PC-9 (cell line): ENCODE results near the gene MYO18A. TPM values are rescaled to one million over a fixed set of nuclear protein-coding genes. Genes with fewer than 3 reads are reported as not detected.

Experiments used
- BruUV-seq: library from RNA; stranded (reverse); fragments of 400-500 nt; replicated peaks from 2 replicates; lab custom pipeline; 2021; lab: Mats Ljungman, UMichigan
- CTCF ChIA-PET: fragments of 300-600 bp; sonication (Branson Sonifier 250); formaldehyde crosslinking; loops from one replicate; lab custom pipeline; 2022; ENCODE audit warnings: antibody characterized with exemption; lab: Charles Lee
- POLR2A ChIA-PET: fragments of 300-600 bp; sonication (Branson Sonifier 250); formaldehyde crosslinking; loops from one replicate; lab custom pipeline; 2022; ENCODE audit warnings: antibody characterized with exemption; ENCODE audit not compliant: unreplicated experiment; lab: Charles Lee
- DNase-seq, 2 experiments: peaks; one replicate each; pipeline versions ENCODE4 v3.0.0 to v3.0.0-alpha.2; 2015 to 2022; ENCODE audit warnings: mixed read lengths in 1 of 2
- H2AFZ ChIP-seq: fragments of 200-600 bp; sonication (generic); 2 replicates; pipeline ENCODE4 v1.8.1; 2017; ENCODE audit warnings: antibody characterized with exemption
- H3F3A ChIP-seq: fragments of 200-600 bp; sonication (generic); 2 replicates; pipeline ENCODE4 v1.8.1; 2017; ENCODE audit warnings: antibody characterized with exemption, mild to moderate bottlenecking, low read depth; ENCODE audit not compliant: insufficient read depth
- H3K27ac ChIP-seq: fragments of 200-600 bp; sonication (generic); 2 replicates; pipeline ENCODE4 v1.6.1; 2016; ENCODE audit warnings: mixed run types
- H3K27me3 ChIP-seq: fragments of 200-600 bp; sonication (generic); 2 replicates; pipeline ENCODE4 v1.6.1; 2016; ENCODE audit warnings: low read depth, mixed run types; ENCODE audit not compliant: insufficient read depth
- H3K36me3 ChIP-seq: fragments of 200-600 bp; sonication (generic); 2 replicates; pipeline ENCODE4 v1.6.1; 2016; ENCODE audit warnings: low read depth, mixed run types
- H3K4me1 ChIP-seq: fragments of 200-600 bp; sonication (generic); replicated peaks from 2 replicates; pipeline ENCODE4 v1.6.1; 2016; ENCODE audit warnings: mixed run types; ENCODE audit not compliant: insufficient read depth
- H3K4me2 ChIP-seq: fragments of 200-600 bp; sonication (generic); 2 replicates; pipeline ENCODE4 v1.6.1; 2017; ENCODE audit warnings: mixed run types
- H3K4me3 ChIP-seq: fragments of 200-600 bp; sonication (generic); 2 replicates; pipeline ENCODE4 v1.6.1; 2016; ENCODE audit warnings: mixed run types
- H3K79me2 ChIP-seq: fragments of 200-600 bp; sonication (generic); 2 replicates; pipeline ENCODE4 v1.6.1; 2017; ENCODE audit warnings: low read depth, mixed run types
- H3K9me2 ChIP-seq: fragments of 200-600 bp; sonication (generic); 2 replicates; pipeline ENCODE4 v1.8.1; 2017; ENCODE audit warnings: mild to moderate bottlenecking; ENCODE audit not compliant: insufficient read depth
- H3K9me3 ChIP-seq: fragments of 200-600 bp; sonication (generic); 2 replicates; pipeline ENCODE4 v1.8.1; 2016; ENCODE audit warnings: low read depth; ENCODE audit not compliant: insufficient read depth
- H4K20me1 ChIP-seq: fragments of 200-600 bp; sonication (generic); 2 replicates; pipeline ENCODE4 v1.8.1; 2017; ENCODE audit not compliant: insufficient read depth
- EZH2 ChIP-seq: fragments of 200-600 bp; sonication (generic); IDR thresholded peaks from 2 replicates; pipeline ENCODE4 v1.8.0; 2017; ENCODE audit warnings: antibody characterized with exemption, low read depth
- intact Hi-C: fragments of 100-400 bp; cut with micrococcal nuclease; formaldehyde crosslinking; loops from one replicate; pipeline ENCODE4 v1.10.0; 2022; ENCODE audit not compliant: unreplicated experiment
- total RNA-seq: library from RNA; stranded (reverse); gene quantifications from 2 replicates; pipeline ENCODE4 v1.2.3, GENCODE V29; 2021
- TF ChIP-seq, protein P1 (sequence below): fragments of 200-600 bp; sonication (generic); conservative IDR thresholded peaks from 2 replicates; pipeline ENCODE4 v1.6.1; 2017; ENCODE audit warnings: mixed run types, antibody characterized with exemption, mild to moderate bottlenecking, moderate library complexity

The MYO18A gene
- total RNA-seq, 1 experiment from 2014 or later = 150 TPM

- Histone ChIP-seq H2AFZ (no peak overlapping the region), H3K27ac (no peak overlapping the region), H3K4me1 (peaks cover 37% of the 10 kb centered on the region), H3K36me3 (peaks cover 13% of the 10 kb centered on the region; the same call in 1 of the 2 replicates), H3K4me2 (no peak overlapping the region), H3K4me3 (no peak overlapping the region), H3K27me3 (no peaks in the 10 kb centered on the region), H4K20me1 (no peaks in the 10 kb centered on the region), H3F3A (peaks cover 25% of the 10 kb centered on the region; the same call in 1 of the 2 replicates), H3K9me2 (no peaks in the 10 kb centered on the region), H3K9me3 (no peaks in the 10 kb centered on the region), H3K79me2 (no peaks in the 10 kb centered on the region)
- intact Hi-C loops = no loop called here
- BruUV-seq = no TSS peak
- POLR2A ChIA-PET = no interaction called here
- TF ChIP-seq, protein P1, sequence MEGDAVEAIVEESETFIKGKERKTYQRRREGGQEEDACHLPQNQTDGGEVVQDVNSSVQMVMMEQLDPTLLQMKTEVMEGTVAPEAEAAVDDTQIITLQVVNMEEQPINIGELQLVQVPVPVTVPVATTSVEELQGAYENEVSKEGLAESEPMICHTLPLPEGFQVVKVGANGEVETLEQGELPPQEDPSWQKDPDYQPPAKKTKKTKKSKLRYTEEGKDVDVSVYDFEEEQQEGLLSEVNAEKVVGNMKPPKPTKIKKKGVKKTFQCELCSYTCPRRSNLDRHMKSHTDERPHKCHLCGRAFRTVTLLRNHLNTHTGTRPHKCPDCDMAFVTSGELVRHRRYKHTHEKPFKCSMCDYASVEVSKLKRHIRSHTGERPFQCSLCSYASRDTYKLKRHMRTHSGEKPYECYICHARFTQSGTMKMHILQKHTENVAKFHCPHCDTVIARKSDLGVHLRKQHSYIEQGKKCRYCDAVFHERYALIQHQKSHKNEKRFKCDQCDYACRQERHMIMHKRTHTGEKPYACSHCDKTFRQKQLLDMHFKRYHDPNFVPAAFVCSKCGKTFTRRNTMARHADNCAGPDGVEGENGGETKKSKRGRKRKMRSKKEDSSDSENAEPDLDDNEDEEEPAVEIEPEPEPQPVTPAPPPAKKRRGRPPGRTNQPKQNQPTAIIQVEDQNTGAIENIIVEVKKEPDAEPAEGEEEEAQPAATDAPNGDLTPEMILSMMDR = no peak
- no peak for TF ChIP-seq EZH2
- CTCF ChIA-PET = no interaction called here
- no peak for DNase-seq
Observed at GRCh38 chr17:29099527-29099926, 80.7 kb downstream of the MYO18A start.

DNA sequence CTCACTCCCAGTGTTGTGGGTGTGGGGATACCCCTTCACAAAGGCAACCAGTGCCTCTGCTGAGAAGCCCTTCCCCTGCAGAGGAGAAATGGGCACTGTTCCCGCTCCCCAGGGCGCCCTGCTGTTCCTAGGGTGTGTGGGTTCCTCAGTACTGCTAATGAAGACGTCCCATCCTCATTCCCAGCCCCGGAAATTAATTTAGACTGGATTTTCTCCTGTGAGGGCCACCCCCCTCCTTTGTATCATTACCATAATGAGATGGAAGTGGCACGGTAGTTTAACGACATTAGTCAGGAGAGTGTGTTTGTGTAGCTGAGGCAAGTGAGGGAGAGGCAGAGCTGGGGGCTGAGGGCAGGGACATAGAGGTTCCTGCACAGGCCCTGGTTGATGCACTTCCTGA lies 84.1 kb downstream of the MYO18A start:
- CTCF ChIA-PET = no interaction called here
- no peak for TF ChIP-seq EZH2
- TF ChIP-seq, protein P1 = no peak
- intact Hi-C loops = no loop called here
- Histone ChIP-seq H3K27me3 (no peaks in the 10 kb centered on the region), H3K4me2 (no peak overlapping the region), H3K9me2 (no peaks in the 10 kb centered on the region), H3K4me3 (no peak overlapping the region), H3K4me1 (peaks cover 11% of the 10 kb centered on the region), H3K79me2 (no peaks in the 10 kb centered on the region), H3K27ac (no peak overlapping the region), H3K9me3 (no peaks in the 10 kb centered on the region), H3K36me3 (0 out of 2 replicates have a peak, but pooled peaks cover 8% of the 10 kb centered on the region), H2AFZ (no peak overlapping the region), H3F3A (no peaks in the 10 kb centered on the region; the same call in 1 of the 2 replicates), H4K20me1 (no peaks in the 10 kb centered on the region; the same call in 1 of the 2 replicates)
- POLR2A ChIA-PET = no interaction called here
- no TSS peak for BruUV-seq
- no peak for DNase-seq

DNA sequence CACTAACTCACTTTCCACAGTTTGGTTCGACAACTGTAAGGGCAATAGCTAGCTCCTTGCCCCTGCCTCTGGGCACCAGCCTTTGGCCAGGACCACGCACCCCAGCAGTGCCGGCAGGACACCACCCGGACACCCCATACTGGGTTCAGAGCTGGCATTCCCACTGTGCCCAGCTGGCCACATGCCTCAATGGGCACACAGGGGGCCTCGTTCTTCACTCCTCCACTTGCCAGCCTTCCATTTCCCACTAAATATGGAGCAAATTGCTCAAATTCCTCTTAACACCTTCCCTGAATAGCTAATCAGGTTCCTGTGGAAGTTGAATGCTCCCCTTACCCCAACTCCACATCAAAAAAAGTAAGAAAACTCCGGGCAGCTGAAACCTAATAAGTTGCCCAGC lies 84.8 kb downstream of the MYO18A start:
- ChIA-PET POLR2A (no interaction called here), CTCF (no interaction called here)

More for the DNA sequence above, 84.8 kb downstream of the MYO18A start:
- H4K20me1 ChIP-seq = no peaks in the 10 kb centered on the region; the same call in 1 of the 2 replicates
- peaks cover 4% of the 10 kb centered on the region for H3K4me1 ChIP-seq
- no peak for DNase-seq
- H3K9me3 ChIP-seq = no peaks in the 10 kb centered on the region
- no peaks in the 10 kb centered on the region for H3K79me2 ChIP-seq
- no peak overlapping the region for H2AFZ ChIP-seq
- H3K36me3 ChIP-seq = 0 out of 2 replicates have a peak, but pooled peaks cover 8% of the 10 kb centered on the region
- no peak overlapping the region for H3K27ac ChIP-seq
- no peaks in the 10 kb centered on the region for H3K27me3 ChIP-seq
- H3F3A ChIP-seq = no peaks in the 10 kb centered on the region
- intact Hi-C loops = no loop called here
- no TSS peak for BruUV-seq
- no peak for TF ChIP-seq EZH2
- TF ChIP-seq, protein P1 = no peak
- no peaks in the 10 kb centered on the region for H3K9me2 ChIP-seq
- no peak overlapping the region for H3K4me3 ChIP-seq
- no peak overlapping the region for H3K4me2 ChIP-seq
